BLaER1 (cell line): ENCODE data around the gene UQCR11.
A peak's percentile ranks its signal among the peaks of the same experiment; 100 is the strongest.

Experiments used
- H3K27ac ChIP-seq: shearing (Covaris generic); formaldehyde crosslinking; 2 replicates; pipeline ENCODE4 v1.8.1; 2022
- H3K27me3 ChIP-seq: shearing (Covaris generic); formaldehyde crosslinking; 2 replicates; pipeline ENCODE4 v1.8.1; 2022
- H3K36me3 ChIP-seq: shearing (Covaris generic); formaldehyde crosslinking; 2 replicates; pipeline ENCODE4 v1.8.1; 2022
- H3K4me1 ChIP-seq: shearing (Covaris generic); formaldehyde crosslinking; 2 replicates; pipeline ENCODE4 v1.8.1; 2022
- H3K4me2 ChIP-seq: shearing (Covaris generic); formaldehyde crosslinking; 2 replicates; pipeline ENCODE4 v1.8.1; 2022
- H3K4me3 ChIP-seq: shearing (Covaris generic); formaldehyde crosslinking; 2 replicates; pipeline ENCODE4 v1.8.1; 2022
- H3K9ac ChIP-seq: shearing (Covaris generic); formaldehyde crosslinking; 2 replicates; pipeline ENCODE4 v1.8.1; 2022
- H3K9me3 ChIP-seq: shearing (Covaris generic); formaldehyde crosslinking; 2 replicates; pipeline ENCODE4 v1.8.1; 2022
- H4K20me1 ChIP-seq: shearing (Covaris generic); formaldehyde crosslinking; 2 replicates; pipeline ENCODE4 v1.8.1; 2022
- Cebpa-rat ChIP-seq: shearing (Covaris generic); IDR thresholded peaks from 2 replicates; pipeline ENCODE4 v1.8.1; 2022

UQCR11 gene

DNA sequence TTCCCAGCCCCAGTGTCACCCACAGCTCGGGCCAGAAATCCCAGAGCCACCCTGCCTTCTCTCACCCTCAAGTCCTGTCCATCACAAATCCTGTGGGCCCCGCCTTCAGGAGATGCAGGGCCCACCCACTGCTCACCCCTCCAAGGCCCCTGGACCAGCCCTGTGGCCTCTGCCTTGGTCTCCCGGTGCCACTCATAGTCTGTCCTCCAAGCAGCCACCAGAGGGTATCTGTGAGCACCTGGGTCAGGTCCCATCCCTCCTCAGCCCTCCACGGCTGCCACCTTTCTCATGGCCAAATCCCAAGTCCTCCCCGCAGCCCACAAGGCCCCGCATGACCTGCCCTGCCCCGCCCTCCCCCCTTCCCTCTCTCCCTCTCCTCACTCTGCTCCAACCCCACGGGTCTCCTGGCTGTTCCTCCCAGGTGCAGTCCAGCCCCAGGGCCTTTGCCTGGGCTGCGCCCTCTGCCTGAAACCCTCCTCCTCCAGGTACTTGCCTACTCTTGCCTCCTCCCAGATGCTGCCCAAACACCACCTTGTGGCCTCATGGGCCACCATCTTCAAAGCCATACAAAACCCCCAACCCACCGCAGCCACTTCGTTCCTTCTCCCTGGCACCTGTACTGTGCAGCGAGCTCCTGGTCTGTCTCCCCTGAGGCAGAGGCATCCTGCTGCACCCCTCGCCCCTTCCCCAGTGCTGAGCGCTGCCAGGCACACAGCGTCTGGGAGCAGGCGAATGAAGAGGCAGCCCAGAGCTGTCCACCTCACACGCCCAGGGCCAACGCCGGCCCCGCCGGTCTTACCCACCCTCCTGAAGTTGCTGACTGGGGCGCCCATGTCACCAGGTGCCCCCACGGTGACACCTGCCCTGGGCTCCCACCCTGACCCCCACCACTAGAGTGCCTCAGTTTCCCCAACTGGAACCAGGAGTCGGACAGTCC is 13.2 kb upstream of the UQCR11 start:
- H4K20me1 ChIP-seq, result peaks cover 100% of the 10 kb centered on the region
- no peak overlapping the region for H3K27ac ChIP-seq
- H3K4me2 ChIP-seq, result peak overlapping the region; percentile 63
- peaks cover 99% of the 10 kb centered on the region for H3K36me3 ChIP-seq
- no peak overlapping the region for H3K9ac ChIP-seq
- H3K4me3 ChIP-seq, result no peak overlapping the region; the same call in 1 of the 2 replicates
- peaks cover 100% of the 10 kb centered on the region for H3K4me1 ChIP-seq
- H3K27me3 ChIP-seq, result no peaks in the 10 kb centered on the region
- TF ChIP-seq Cebpa-rat, result no peak
- no peaks in the 10 kb centered on the region for H3K9me3 ChIP-seq

DNA sequence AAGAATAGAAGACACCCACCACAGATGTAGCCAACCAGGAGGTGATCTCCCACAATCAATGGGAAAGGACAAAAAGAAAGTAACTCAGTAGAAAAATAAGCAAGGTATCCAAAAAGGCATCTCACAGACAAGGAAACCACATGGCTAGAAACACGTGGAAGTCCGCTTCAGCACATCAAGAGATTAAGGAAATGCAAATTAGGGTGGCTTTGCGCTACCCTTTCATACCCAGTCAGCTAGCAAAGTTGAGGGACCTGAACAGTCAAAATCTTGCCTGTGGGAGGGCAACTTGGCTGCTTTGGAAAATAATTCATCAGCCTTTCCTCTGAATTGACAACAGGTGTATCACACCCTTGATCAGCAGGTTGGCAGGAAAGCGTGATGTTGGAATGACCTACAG is 11.6 kb upstream of the UQCR11 start:
- Histone ChIP-seq H4K20me1 (peaks cover 100% of the 10 kb centered on the region), H3K36me3 (peaks cover 100% of the 10 kb centered on the region), H3K27ac (no peak overlapping the region), H3K4me2 (peak overlapping the region; percentile 63), H3K4me3 (no peak overlapping the region), H3K4me1 (peaks cover 100% of the 10 kb centered on the region), H3K9me3 (no peaks in the 10 kb centered on the region), H3K9ac (0 out of 2 replicates have a peak overlapping the region, but pooled peaks have one; percentile 24), H3K27me3 (no peaks in the 10 kb centered on the region)
- TF ChIP-seq Cebpa-rat, result no peak

DNA sequence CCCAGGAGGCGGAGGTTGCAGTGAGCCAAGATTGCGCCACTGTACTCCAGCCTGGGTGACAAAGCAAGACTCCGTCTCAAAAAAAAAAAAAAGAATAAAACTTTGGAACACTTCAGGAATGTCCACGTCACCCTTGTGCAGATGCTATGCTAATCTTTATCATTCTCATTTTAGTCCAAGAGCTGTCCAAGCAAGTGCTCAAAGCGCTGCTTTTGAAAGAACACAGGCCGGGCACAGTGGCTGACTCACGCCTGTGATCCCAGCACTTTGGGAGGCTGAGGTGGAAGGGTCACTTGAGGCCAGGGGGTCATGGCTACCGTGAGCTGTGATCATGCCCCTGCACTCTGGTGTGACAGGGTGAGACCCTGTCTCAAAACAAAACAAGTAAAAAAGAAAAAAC is 11.1 kb upstream of the UQCR11 start:
- Histone ChIP-seq H3K36me3 (peaks cover 98% of the 10 kb centered on the region), H3K4me3 (no peak overlapping the region), H3K4me1 (peaks cover 98% of the 10 kb centered on the region), H3K27me3 (no peaks in the 10 kb centered on the region), H3K27ac (no peak overlapping the region), H3K9ac (no peak overlapping the region), H4K20me1 (peaks cover 98% of the 10 kb centered on the region), H3K9me3 (no peaks in the 10 kb centered on the region), H3K4me2 (peak overlapping the region; percentile 63)
- no peak for TF ChIP-seq Cebpa-rat

- H3K4me2 ChIP-seq, result peak overlapping the region; percentile 63
- peaks cover 93% of the 10 kb centered on the region for H3K36me3 ChIP-seq
Observed at GRCh38 chr19:1615156-1615765, 10.0 kb upstream of the UQCR11 start.

DNA sequence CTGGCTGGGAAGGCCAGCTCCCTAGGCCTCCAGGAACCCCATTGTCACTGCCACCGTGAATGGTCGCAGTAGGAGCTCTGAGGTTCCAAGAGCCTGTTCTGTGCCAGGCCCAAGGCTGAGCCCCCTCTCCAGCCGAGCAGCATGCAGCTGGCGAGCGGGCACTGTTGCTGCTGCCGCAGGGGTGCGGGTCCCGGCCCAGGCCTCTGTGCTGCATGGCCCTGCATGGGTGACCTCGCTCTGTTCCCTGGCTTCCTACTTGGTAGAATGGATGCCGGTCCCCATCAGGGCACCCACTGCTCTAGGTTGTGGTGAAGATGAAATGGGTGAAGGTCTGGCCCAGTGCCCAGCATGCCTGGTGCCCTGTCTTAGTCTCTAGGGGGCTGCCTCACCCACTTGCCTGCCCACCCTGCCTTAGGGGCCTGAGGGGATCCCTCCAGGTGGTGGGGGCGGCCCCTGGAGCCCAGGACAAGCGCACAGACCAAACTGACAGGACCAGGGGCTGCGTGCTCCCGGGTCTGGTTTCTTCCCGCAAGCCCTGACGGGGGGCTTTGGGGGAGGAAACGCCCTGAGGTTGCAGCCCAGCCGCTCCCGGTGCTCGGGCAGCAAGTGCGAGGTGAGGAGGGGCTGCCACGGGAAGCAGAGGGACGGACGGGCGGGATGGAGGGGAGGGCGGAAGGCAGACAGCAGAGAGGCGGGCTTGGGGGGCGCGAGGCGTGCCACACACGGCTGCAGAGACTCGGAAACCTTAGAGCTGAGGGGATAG is 8.7 kb upstream of the UQCR11 start:
- Histone ChIP-seq H3K4me3 (no peak overlapping the region), H3K27ac (peak overlapping the region; percentile 15; the same call in 1 of the 2 replicates), H3K9me3 (no peaks in the 10 kb centered on the region), H3K36me3 (peaks cover 80% of the 10 kb centered on the region), H3K4me2 (peak overlapping the region; percentile 63), H4K20me1 (peaks cover 98% of the 10 kb centered on the region), H3K9ac (no peak overlapping the region), H3K4me1 (peaks cover 97% of the 10 kb centered on the region), H3K27me3 (no peaks in the 10 kb centered on the region)
- TF ChIP-seq Cebpa-rat, result no peak

More at GRCh38 chr19:1615156-1615765, 10.0 kb upstream of the UQCR11 start:
- no peak overlapping the region for H3K4me3 ChIP-seq
- H3K9ac ChIP-seq, result no peak overlapping the region
- H4K20me1 ChIP-seq, result peaks cover 98% of the 10 kb centered on the region
- peaks cover 97% of the 10 kb centered on the region for H3K4me1 ChIP-seq
- peak overlapping the region; percentile 15; the same call in 1 of the 2 replicates for H3K27ac ChIP-seq
- H3K9me3 ChIP-seq, result no peaks in the 10 kb centered on the region
- H3K27me3 ChIP-seq, result no peaks in the 10 kb centered on the region
- TF ChIP-seq Cebpa-rat, result no peak

- no peak for TF ChIP-seq Cebpa-rat
- peaks cover 72% of the 10 kb centered on the region for H3K36me3 ChIP-seq
- peaks cover 98% of the 10 kb centered on the region for H4K20me1 ChIP-seq
- peak overlapping the region; percentile 63 for H3K4me2 ChIP-seq
- no peaks in the 10 kb centered on the region for H3K27me3 ChIP-seq
- H3K9me3 ChIP-seq, result no peaks in the 10 kb centered on the region
- no peak overlapping the region for H3K4me3 ChIP-seq
- 0 out of 2 replicates have a peak overlapping the region, but pooled peaks have one; percentile 15 for H3K27ac ChIP-seq
- peaks cover 97% of the 10 kb centered on the region for H3K4me1 ChIP-seq
- H3K9ac ChIP-seq, result no peak overlapping the region
Observed at GRCh38 chr19:1613146-1613545, 7.9 kb upstream of the UQCR11 start.

DNA sequence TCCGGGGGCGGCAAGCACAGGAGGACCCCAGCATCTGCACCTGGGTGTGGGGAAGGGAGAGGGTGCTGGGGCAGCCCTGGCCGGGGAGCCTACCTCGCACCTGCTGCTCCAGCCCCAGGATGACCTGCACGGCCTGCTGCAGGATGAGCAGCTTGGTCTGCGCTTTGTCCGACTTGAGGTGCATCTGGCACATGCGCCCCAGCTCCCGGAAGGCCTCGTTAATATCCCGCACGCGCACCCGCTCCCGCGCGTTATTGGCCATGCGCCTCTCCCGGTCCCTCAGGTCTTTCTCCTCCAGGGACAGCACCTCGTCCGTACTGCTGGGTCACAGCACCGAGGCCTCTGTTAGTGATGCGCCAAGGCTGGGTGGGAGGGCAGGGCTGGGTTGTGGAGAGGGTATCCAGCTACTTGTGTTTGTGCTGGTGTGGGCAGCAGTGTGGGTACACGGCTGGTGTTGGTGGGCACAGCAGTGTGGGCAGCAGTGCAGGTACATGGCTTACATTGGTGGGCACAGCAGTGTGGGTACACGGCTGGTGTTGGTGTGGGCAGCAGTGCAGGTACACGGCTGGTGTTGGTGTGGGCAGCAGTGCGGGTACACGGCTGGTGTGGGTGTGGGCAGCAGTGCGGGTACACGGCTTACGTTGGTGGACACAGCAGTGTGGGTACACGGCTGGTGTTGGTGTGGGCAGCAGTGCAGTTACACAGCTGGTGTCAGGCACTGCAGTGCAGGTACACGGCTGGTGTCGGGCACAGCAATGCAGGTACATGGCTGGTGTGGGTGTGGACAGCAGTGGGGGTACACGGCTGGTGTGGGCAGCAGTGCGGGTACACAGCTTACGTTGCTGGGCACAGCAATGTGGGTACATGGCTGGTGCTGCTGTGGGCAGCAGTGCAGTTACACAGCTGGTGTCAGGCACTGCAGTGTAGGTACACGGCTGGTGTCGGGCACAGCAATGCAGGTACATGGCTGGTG is 7.1 kb upstream of the UQCR11 start:
- H3K4me1 ChIP-seq, result peaks cover 97% of the 10 kb centered on the region
- H3K27me3 ChIP-seq, result no peaks in the 10 kb centered on the region
- H3K27ac ChIP-seq, result no peak overlapping the region
- H4K20me1 ChIP-seq, result peaks cover 90% of the 10 kb centered on the region
- H3K4me2 ChIP-seq, result peak overlapping the region; percentile 63
- no peak overlapping the region for H3K9ac ChIP-seq
- TF ChIP-seq Cebpa-rat, result no peak
- peaks cover 64% of the 10 kb centered on the region for H3K36me3 ChIP-seq
- H3K4me3 ChIP-seq, result no peak overlapping the region
- H3K9me3 ChIP-seq, result no peaks in the 10 kb centered on the region

DNA sequence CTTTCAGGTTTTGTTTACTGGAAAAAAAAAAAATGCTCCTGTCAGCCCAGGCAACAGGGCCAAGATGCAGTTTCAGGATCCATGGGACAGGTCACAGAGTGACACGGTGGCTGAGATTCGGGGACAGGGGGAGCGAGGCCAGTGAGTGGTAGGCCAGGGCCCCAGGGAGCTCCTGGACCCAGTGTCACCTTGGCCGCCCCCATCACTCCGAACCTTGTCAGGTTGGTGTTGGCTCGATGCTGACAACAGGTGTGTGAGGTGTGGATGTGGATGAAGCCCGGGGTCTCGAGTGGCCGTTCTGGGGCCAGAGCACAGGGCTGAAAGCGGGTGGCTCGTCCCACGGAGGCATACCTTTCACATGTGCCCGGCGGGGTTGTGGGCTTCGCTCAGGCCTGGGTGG is 6.1 kb upstream of the UQCR11 start:
- Histone ChIP-seq H3K36me3 (peaks cover 54% of the 10 kb centered on the region), H3K4me2 (peak overlapping the region; percentile 0; the same call in 1 of the 2 replicates), H3K4me3 (no peak overlapping the region), H3K27ac (no peak overlapping the region), H3K27me3 (no peaks in the 10 kb centered on the region), H4K20me1 (peaks cover 80% of the 10 kb centered on the region), H3K9me3 (no peaks in the 10 kb centered on the region), H3K9ac (no peak overlapping the region), H3K4me1 (peaks cover 97% of the 10 kb centered on the region)
- no peak for TF ChIP-seq Cebpa-rat
